Tibial nerve (tissue), 4 donors: ENCODE results near the gene FAHD1.

Experiments used
- EP300 ChIP-seq, 2 donors: sonication (generic); formaldehyde crosslinking; IDR thresholded peaks; one replicate each; pipeline ENCODE4 v1.6.1; 2017; ENCODE audit warnings: antibody characterized with exemption in 2 of 2, mild to moderate bottlenecking in 1 of 2
- POLR2A ChIP-seq, 2 donors: fragments of 450-650 bp; IDR thresholded peaks; one replicate each; pipeline ENCODE4 v1.6.1; 2017; ENCODE audit warnings: antibody characterized with exemption in 2 of 2, mild to moderate bottlenecking in 2 of 2, moderate library complexity in 2 of 2
- TF ChIP-seq, protein P1 (sequence below), 5 experiments: fragments of 200-600 bp in 3 of 5; fragments of 450-650 bp in 2 of 5; sonication (generic) in 3 of 5; IDR thresholded peaks; one replicate each; pipeline ENCODE4 v1.5.1; 2016 to 2019; ENCODE audit warnings: antibody characterized with exemption in 5 of 5, mild to moderate bottlenecking in 3 of 5, moderate library complexity in 2 of 5

DNA sequence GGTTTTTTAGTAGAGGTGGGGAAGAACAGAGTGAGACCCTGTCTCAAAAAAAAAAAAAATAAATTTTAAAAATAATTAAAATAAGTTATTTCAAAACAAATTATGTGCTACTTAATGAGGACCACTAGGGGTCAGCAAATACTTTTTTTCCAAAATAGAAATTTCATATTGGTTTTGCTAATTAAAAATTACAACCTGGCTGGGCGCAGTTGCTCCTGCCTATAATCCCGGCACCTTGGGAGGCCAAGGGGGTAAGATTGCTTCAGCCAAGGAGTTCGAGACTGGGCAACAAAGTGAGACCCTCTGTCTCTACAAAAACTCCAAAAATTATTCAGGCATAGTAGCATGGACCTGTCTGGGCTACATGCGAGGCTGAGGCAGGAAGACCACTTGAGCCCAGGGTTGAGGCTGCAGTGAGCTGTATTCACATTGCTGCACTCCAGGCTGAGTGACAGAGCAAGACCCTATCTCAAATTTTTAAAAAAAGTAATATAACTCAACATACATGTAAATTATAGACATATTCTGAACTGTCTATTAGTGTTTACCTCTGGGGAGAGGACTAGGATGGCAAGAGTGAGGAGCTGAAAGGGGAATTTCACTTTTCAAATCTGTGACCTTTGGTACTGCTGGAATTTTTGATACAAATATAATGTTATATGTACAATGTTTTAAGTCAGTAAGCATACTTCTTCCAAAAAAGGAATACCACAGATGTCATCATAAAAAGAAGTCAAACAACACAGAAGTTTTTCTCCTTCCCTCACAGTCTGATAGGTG lies 36.9 kb downstream of the FAHD1 start:
- no peak for TF ChIP-seq EP300 (IDR thresholded peaks at IDR 0.05)
- TF ChIP-seq, protein P1, sequence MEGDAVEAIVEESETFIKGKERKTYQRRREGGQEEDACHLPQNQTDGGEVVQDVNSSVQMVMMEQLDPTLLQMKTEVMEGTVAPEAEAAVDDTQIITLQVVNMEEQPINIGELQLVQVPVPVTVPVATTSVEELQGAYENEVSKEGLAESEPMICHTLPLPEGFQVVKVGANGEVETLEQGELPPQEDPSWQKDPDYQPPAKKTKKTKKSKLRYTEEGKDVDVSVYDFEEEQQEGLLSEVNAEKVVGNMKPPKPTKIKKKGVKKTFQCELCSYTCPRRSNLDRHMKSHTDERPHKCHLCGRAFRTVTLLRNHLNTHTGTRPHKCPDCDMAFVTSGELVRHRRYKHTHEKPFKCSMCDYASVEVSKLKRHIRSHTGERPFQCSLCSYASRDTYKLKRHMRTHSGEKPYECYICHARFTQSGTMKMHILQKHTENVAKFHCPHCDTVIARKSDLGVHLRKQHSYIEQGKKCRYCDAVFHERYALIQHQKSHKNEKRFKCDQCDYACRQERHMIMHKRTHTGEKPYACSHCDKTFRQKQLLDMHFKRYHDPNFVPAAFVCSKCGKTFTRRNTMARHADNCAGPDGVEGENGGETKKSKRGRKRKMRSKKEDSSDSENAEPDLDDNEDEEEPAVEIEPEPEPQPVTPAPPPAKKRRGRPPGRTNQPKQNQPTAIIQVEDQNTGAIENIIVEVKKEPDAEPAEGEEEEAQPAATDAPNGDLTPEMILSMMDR (IDR thresholded peaks at IDR 0.05): peak; percentile 27 to 67 (median 51)
- no peak for TF ChIP-seq POLR2A (IDR thresholded peaks at IDR 0.05)
